GM12801 (cell line): ENCODE measurements around the gene ANKRD23.

Experiments used
- TF ChIP-seq, protein P1 (sequence below): IDR thresholded peaks from one replicate; pipeline ENCODE4 v1.5.1; 2011; ENCODE audit warnings: control low read depth; ENCODE audit not compliant: insufficient read length; ENCODE audit errors: extremely low read depth

ANKRD23 gene

DNA sequence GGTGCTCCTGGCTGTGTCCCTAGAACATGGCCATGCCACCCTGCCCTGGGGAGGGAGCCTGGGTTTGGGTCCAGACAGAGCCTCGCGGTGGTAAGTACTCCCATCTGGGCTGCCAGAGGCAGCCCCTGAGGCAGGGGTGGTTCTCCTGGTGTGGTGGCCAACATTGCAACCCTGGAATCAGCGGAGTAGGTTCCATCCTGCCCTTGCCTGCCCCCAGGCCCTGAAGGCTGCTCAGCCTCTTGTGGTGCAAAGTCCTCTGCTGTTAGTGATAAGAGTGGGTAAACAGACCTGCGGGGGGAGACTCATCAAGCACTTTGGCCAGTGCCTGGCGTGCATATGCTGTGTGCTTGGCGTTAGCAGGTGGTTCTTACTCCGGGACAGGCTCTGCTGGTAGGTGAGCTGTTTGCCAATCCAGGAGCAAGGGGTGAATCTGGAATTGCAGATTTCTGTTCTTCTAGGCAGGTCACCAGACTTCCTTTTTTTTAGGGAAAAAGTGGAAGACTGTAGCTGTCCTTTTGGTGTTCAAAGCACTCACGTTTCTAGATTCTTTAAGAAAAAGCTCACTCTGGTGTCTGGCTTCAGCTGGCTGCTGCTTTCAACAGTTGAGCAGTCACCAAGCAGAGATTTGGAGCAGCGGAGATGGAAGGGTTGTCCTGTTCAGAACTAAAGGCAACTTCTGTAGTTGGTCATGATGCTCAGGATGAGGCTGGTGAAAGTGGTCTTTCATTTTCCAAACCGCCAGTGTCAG is 24.5 kb downstream of the ANKRD23 start:
- TF ChIP-seq, protein P1, sequence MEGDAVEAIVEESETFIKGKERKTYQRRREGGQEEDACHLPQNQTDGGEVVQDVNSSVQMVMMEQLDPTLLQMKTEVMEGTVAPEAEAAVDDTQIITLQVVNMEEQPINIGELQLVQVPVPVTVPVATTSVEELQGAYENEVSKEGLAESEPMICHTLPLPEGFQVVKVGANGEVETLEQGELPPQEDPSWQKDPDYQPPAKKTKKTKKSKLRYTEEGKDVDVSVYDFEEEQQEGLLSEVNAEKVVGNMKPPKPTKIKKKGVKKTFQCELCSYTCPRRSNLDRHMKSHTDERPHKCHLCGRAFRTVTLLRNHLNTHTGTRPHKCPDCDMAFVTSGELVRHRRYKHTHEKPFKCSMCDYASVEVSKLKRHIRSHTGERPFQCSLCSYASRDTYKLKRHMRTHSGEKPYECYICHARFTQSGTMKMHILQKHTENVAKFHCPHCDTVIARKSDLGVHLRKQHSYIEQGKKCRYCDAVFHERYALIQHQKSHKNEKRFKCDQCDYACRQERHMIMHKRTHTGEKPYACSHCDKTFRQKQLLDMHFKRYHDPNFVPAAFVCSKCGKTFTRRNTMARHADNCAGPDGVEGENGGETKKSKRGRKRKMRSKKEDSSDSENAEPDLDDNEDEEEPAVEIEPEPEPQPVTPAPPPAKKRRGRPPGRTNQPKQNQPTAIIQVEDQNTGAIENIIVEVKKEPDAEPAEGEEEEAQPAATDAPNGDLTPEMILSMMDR: no peak

GRCh38 chr2:96817882-96818281 is 25.9 kb downstream of the ANKRD23 start:
- TF ChIP-seq, protein P1: no peak

GRCh38 chr2:96816836-96817702 is 26.8 kb downstream of the ANKRD23 start:
- TF ChIP-seq, protein P1: no peak

- TF ChIP-seq, protein P1: no peak
Measured at GRCh38 chr2:96816127-96816835, 27.5 kb downstream of the ANKRD23 start, which contains the start of gene CNNM3. Gene CNNM3, plus strand, starts transcription at chr2:96816268. Its CDS starts 10 bp downstream, at chr2:96816278.

GRCh38 chr2:96815326-96816126 is 28.3 kb downstream of the ANKRD23 start:
- TF ChIP-seq, protein P1: no peak

GRCh38 chr2:96813656-96814055 is 30.2 kb downstream of the ANKRD23 start:
- TF ChIP-seq, protein P1: no peak
